ENCODE data around the gene TTC13.
A peak's percentile ranks its signal among the peaks of the same experiment; 100 is the strongest.

The TTC13 gene

GRCh38 chr1:230879778-230880177, 98.9 kb downstream of the TTC13 start:
- Histone ChIP-seq H3K27me3 (ENCODE audit: insufficient read depth, low read length) (peaks cover 5% of the 10 kb centered on the region; the same call in 1 of the 2 replicates), H3K27ac (ENCODE audit: low read length) (no peak overlapping the region), H3K36me3 (ENCODE audit: insufficient read depth, low read depth, low read length) (no peaks in the 10 kb centered on the region), H3K9ac (ENCODE audit: low read depth, low read length) (no peak overlapping the region), H3K9me3 (ENCODE audit: insufficient read depth, low read depth, low read length) (no peaks in the 10 kb centered on the region), H3K4me1 (ENCODE audit: insufficient read depth, low read length) (no peaks in the 10 kb centered on the region; the same call in 1 of the 2 replicates), H3K4me3 (ENCODE audit: low read length) (no peak overlapping the region)

- H3K36me3 ChIP-seq (ENCODE audit: insufficient read depth, low read depth, low read length): no peaks in the 10 kb centered on the region
- peaks cover 5% of the 10 kb centered on the region; the same call in 1 of the 2 replicates for H3K27me3 ChIP-seq (ENCODE audit: insufficient read depth, low read length)
- no peaks in the 10 kb centered on the region for H3K9me3 ChIP-seq (ENCODE audit: insufficient read depth, low read depth, low read length)
- H3K9ac ChIP-seq (ENCODE audit: low read depth, low read length): no peak overlapping the region
- H3K4me1 ChIP-seq (ENCODE audit: insufficient read depth, low read length): no peaks in the 10 kb centered on the region; the same call in 1 of the 2 replicates
- H3K27ac ChIP-seq (ENCODE audit: low read length): no peak overlapping the region
- no peak overlapping the region for H3K4me3 ChIP-seq (ENCODE audit: low read length)
Measured at GRCh38 chr1:230878591-230878990, 100.1 kb downstream of the TTC13 start.

- no peaks in the 10 kb centered on the region for H3K36me3 ChIP-seq (ENCODE audit: insufficient read depth, low read depth, low read length)
- H3K4me1 ChIP-seq (ENCODE audit: insufficient read depth, low read length): no peaks in the 10 kb centered on the region; the same call in 1 of the 2 replicates
- no peaks in the 10 kb centered on the region for H3K9me3 ChIP-seq (ENCODE audit: insufficient read depth, low read depth, low read length)
- no peak overlapping the region for H3K27ac ChIP-seq (ENCODE audit: low read length)
- H3K9ac ChIP-seq (ENCODE audit: low read depth, low read length): no peak overlapping the region
- peaks cover 5% of the 10 kb centered on the region; the same call in 1 of the 2 replicates for H3K27me3 ChIP-seq (ENCODE audit: insufficient read depth, low read length)
- H3K4me3 ChIP-seq (ENCODE audit: low read length): no peak overlapping the region
Measured at GRCh38 chr1:230877924-230878590, 100.6 kb downstream of the TTC13 start.

- H3K27ac ChIP-seq (ENCODE audit: low read length): no peak overlapping the region
- H3K9me3 ChIP-seq (ENCODE audit: insufficient read depth, low read depth, low read length): no peaks in the 10 kb centered on the region
- H3K4me1 ChIP-seq (ENCODE audit: insufficient read depth, low read length): no peaks in the 10 kb centered on the region; the same call in 1 of the 2 replicates
- no peaks in the 10 kb centered on the region for H3K36me3 ChIP-seq (ENCODE audit: insufficient read depth, low read depth, low read length)
- peaks cover 5% of the 10 kb centered on the region; the same call in 1 of the 2 replicates for H3K27me3 ChIP-seq (ENCODE audit: insufficient read depth, low read length)
- H3K4me3 ChIP-seq (ENCODE audit: low read length): no peak overlapping the region
- H3K9ac ChIP-seq (ENCODE audit: low read depth, low read length): no peak overlapping the region
Measured at GRCh38 chr1:230877146-230877923, 101.3 kb downstream of the TTC13 start.

GRCh38 chr1:230876660-230877059, 102.0 kb downstream of the TTC13 start:
- Histone ChIP-seq H3K9ac (ENCODE audit: low read depth, low read length) (no peak overlapping the region), H3K9me3 (ENCODE audit: insufficient read depth, low read depth, low read length) (no peaks in the 10 kb centered on the region), H3K27ac (ENCODE audit: low read length) (no peak overlapping the region), H3K4me3 (ENCODE audit: low read length) (no peak overlapping the region), H3K4me1 (ENCODE audit: insufficient read depth, low read length) (no peaks in the 10 kb centered on the region; the same call in 1 of the 2 replicates), H3K27me3 (ENCODE audit: insufficient read depth, low read length) (peaks cover 5% of the 10 kb centered on the region; the same call in 1 of the 2 replicates), H3K36me3 (ENCODE audit: insufficient read depth, low read depth, low read length) (no peaks in the 10 kb centered on the region)

- Histone ChIP-seq H3K9ac (ENCODE audit: low read depth, low read length) (no peak overlapping the region), H3K4me3 (ENCODE audit: low read length) (no peak overlapping the region), H3K27me3 (ENCODE audit: insufficient read depth, low read length) (no peaks in the 10 kb centered on the region), H3K4me1 (ENCODE audit: insufficient read depth, low read length) (no peaks in the 10 kb centered on the region; the same call in 1 of the 2 replicates), H3K9me3 (ENCODE audit: insufficient read depth, low read depth, low read length) (no peaks in the 10 kb centered on the region), H3K36me3 (ENCODE audit: insufficient read depth, low read depth, low read length) (no peaks in the 10 kb centered on the region), H3K27ac (ENCODE audit: low read length) (no peak overlapping the region)
Measured at GRCh38 chr1:230875370-230875769, 103.3 kb downstream of the TTC13 start.

GRCh38 chr1:230870916-230871315, 107.7 kb downstream of the TTC13 start:
- no peak overlapping the region for H3K4me3 ChIP-seq (ENCODE audit: low read length)
- H3K9me3 ChIP-seq (ENCODE audit: insufficient read depth, low read depth, low read length): no peaks in the 10 kb centered on the region
- H3K27me3 ChIP-seq (ENCODE audit: insufficient read depth, low read length): peaks cover 12% of the 10 kb centered on the region
- no peak overlapping the region for H3K9ac ChIP-seq (ENCODE audit: low read depth, low read length)
- H3K4me1 ChIP-seq (ENCODE audit: insufficient read depth, low read length): peaks cover 16% of the 10 kb centered on the region; the same call in 1 of the 2 replicates
- no peak overlapping the region for H3K27ac ChIP-seq (ENCODE audit: low read length)
- H3K36me3 ChIP-seq (ENCODE audit: insufficient read depth, low read depth, low read length): no peaks in the 10 kb centered on the region

- Histone ChIP-seq H3K9me3 (ENCODE audit: insufficient read depth, low read depth, low read length) (no peaks in the 10 kb centered on the region), H3K36me3 (ENCODE audit: insufficient read depth, low read depth, low read length) (0 out of 2 replicates have a peak, but pooled peaks cover 5% of the 10 kb centered on the region), H3K9ac (ENCODE audit: low read depth, low read length) (peak overlapping the region; percentile 98), H3K27ac (ENCODE audit: low read length) (peak overlapping the region; percentile 99), H3K4me3 (ENCODE audit: low read length) (peak overlapping the region; percentile 71), H3K27me3 (ENCODE audit: insufficient read depth, low read length) (peaks cover 12% of the 10 kb centered on the region), H3K4me1 (ENCODE audit: insufficient read depth, low read length) (peaks cover 16% of the 10 kb centered on the region; the same call in 1 of the 2 replicates)
Measured at GRCh38 chr1:230869500-230869899, 109.2 kb downstream of the TTC13 start.

- peaks cover 16% of the 10 kb centered on the region; the same call in 1 of the 2 replicates for H3K4me1 ChIP-seq (ENCODE audit: insufficient read depth, low read length)
- H3K9ac ChIP-seq (ENCODE audit: low read depth, low read length): peak overlapping the region; percentile 98
- H3K27me3 ChIP-seq (ENCODE audit: insufficient read depth, low read length): peaks cover 12% of the 10 kb centered on the region
- H3K36me3 ChIP-seq (ENCODE audit: insufficient read depth, low read depth, low read length): 0 out of 2 replicates have a peak, but pooled peaks cover 6% of the 10 kb centered on the region
- peak overlapping the region; percentile 99 for H3K27ac ChIP-seq (ENCODE audit: low read length)
- H3K9me3 ChIP-seq (ENCODE audit: insufficient read depth, low read depth, low read length): no peaks in the 10 kb centered on the region
- H3K4me3 ChIP-seq (ENCODE audit: low read length): peak overlapping the region; percentile 71
Measured at GRCh38 chr1:230868736-230869385, 109.8 kb downstream of the TTC13 start.

- Histone ChIP-seq H3K9ac (ENCODE audit: low read depth, low read length) (peak within 1 kb of the TSS; percentile 98), H3K27me3 (ENCODE audit: insufficient read depth, low read length) (peaks cover 12% of the 10 kb centered on the region), H3K4me1 (ENCODE audit: insufficient read depth, low read length) (peaks cover 16% of the 10 kb centered on the region; the same call in 1 of the 2 replicates), H3K27ac (ENCODE audit: low read length) (peak within 1 kb of the TSS; percentile 99), H3K9me3 (ENCODE audit: insufficient read depth, low read depth, low read length) (no peaks in the 10 kb centered on the region), H3K36me3 (ENCODE audit: insufficient read depth, low read depth, low read length) (0 out of 2 replicates have a peak, but pooled peaks cover 6% of the 10 kb centered on the region), H3K4me3 (ENCODE audit: low read length) (peak within 1 kb of the TSS; percentile 88)
Measured at GRCh38 chr1:230867903-230868735, 110.5 kb downstream of the TTC13 start, which contains the start of gene C1orf198. TSS of gene C1orf198 (minus strand) at chr1:230868521. CDS start at chr1:230868512, 9 bp downstream.

Data from iPS-20b (cell line).